HepG2 (cell line): Measurements from ENCODE around the gene YWHAE.

Experiments
- AHR ChIP-seq: IDR thresholded peaks from 2 replicates; pipeline ENCODE4 v1.6.1; 2018; ENCODE audit warnings: missing genetic modification reagents, missing compliant biosample characterization
- CTCF ChIP-seq: sonication (generic); formaldehyde crosslinking; IDR thresholded peaks from 2 replicates; pipeline ENCODE4 v1.5.0; 2020; ENCODE audit warnings: mild to moderate bottlenecking, missing genetic modification reagents, moderate library complexity
- EZH2 ChIP-seq: conservative IDR thresholded peaks from 2 replicates; pipeline ENCODE4 v1.6.1; 2012; ENCODE audit warnings: mild to moderate bottlenecking, low read depth, low read length, moderate library complexity
- IRF2 ChIP-seq: IDR thresholded peaks from 2 replicates; pipeline ENCODE4 v1.6.1; 2018; ENCODE audit warnings: missing genetic modification reagents, missing compliant biosample characterization
- NBN ChIP-seq: fragments of 450-650 bp; conservative IDR thresholded peaks from 2 replicates; pipeline ENCODE4 v1.6.1; 2017
- RXRA ChIP-seq: sonication (generic); formaldehyde crosslinking; IDR thresholded peaks from 2 replicates; pipeline ENCODE4 v1.5.1; 2020; ENCODE audit warnings: missing genetic modification reagents
- SKI ChIP-seq: fragments of 450-650 bp; IDR thresholded peaks from one replicate; pipeline ENCODE4 v1.6.1; 2018; ENCODE audit warnings: mild to moderate bottlenecking; ENCODE audit not compliant: partially characterized antibody
- ZBTB1 ChIP-seq: sonication (generic); formaldehyde crosslinking; IDR thresholded peaks from 2 replicates; pipeline ENCODE4 v1.4.0; 2020; ENCODE audit warnings: missing genetic modification reagents, borderline replicate concordance
- ZNF274 ChIP-seq: sonication (generic); formaldehyde crosslinking; IDR thresholded peaks from 2 replicates; pipeline ENCODE4 v1.5.1; 2020; ENCODE audit warnings: mild to moderate bottlenecking, missing genetic modification reagents
- ZNF354B ChIP-seq: sonication (generic); formaldehyde crosslinking; IDR thresholded peaks from 2 replicates; pipeline ENCODE4 v1.8.0; 2022; ENCODE audit warnings: mild to moderate bottlenecking, missing genetic modification reagents
- ZNF441 ChIP-seq: sonication (generic); formaldehyde crosslinking; IDR thresholded peaks from 2 replicates; pipeline ENCODE4 v1.7.0; 2021; ENCODE audit warnings: missing genetic modification reagents, borderline replicate concordance

- TF ChIP-seq ZNF441: no peak
- TF ChIP-seq RXRA (CRISPR knock-in tag): no peak
- no peak for TF ChIP-seq CTCF (CRISPR knock-in tag)
- no peak for TF ChIP-seq ZBTB1 (CRISPR knock-in tag)
- no peak for TF ChIP-seq ZNF354B (CRISPR knock-in tag)
- no peak for TF ChIP-seq AHR (CRISPR knock-in tag)
- TF ChIP-seq SKI: no peak
- TF ChIP-seq NBN: no peak
- TF ChIP-seq ZNF274 (CRISPR knock-in tag): no peak
- TF ChIP-seq IRF2 (CRISPR knock-in tag): no peak
- TF ChIP-seq EZH2: no peak
Observed at GRCh38 chr17:1368588-1368987, 31.4 kb downstream of the YWHAE start.
